ENCODE data around the gene ARHGAP36. TPM values are rescaled to one million over a fixed set of nuclear protein-coding genes. Genes with fewer than 3 reads are reported as not detected.

The ARHGAP36 gene
- total and polyA plus RNA-seq, 2 donors (not counting 3 experiments of a cell fraction or from before 2014, with no cell fraction given), result not detected

- H3K36me3 ChIP-seq (ENCODE audit: control insufficient read depth in 2 of 2, extremely low read depth in 1 of 2, insufficient read depth in 2 of 2, low read length in 2 of 2), result no peaks in the 10 kb centered on the region
- H3K9me3 ChIP-seq (replicated peaks; ENCODE audit: control insufficient read depth, insufficient read depth, low read length), result no peaks in the 10 kb centered on the region
- H3K9me1 ChIP-seq (replicated peaks; ENCODE audit: control insufficient read depth, extremely low read depth, insufficient read depth, low read length), result no peaks in the 10 kb centered on the region
- FAIRE-seq, result no peak
- dilution Hi-C loops (cut with MboI; ENCODE audit: extremely low pct_ligation_motif_present, low sequenced_read_pairs) (no loop called here), intact Hi-C loops (cut with micrococcal nuclease) (no loop called here)
- no peak overlapping the region for H3K27ac ChIP-seq (ENCODE audit: insufficient read depth, low read depth, low read length)
- H3K9ac ChIP-seq (replicated peaks; ENCODE audit: extremely low read depth, insufficient read depth, low read length), result no peak overlapping the region
- BruUV-seq (replicated peaks), result no TSS peak
- no peaks in the 10 kb centered on the region for H3K27me3 ChIP-seq (ENCODE audit: control insufficient read depth in 2 of 2, insufficient read depth in 2 of 2, low read length in 2 of 2)
- no peak overlapping the region for H2AFZ ChIP-seq (ENCODE audit: low read depth, low read length)
- TF ChIP-seq, protein P1, sequence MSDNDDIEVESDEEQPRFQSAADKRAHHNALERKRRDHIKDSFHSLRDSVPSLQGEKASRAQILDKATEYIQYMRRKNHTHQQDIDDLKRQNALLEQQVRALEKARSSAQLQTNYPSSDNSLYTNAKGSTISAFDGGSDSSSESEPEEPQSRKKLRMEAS (IDR thresholded peaks at IDR 0.05; ENCODE audit: insufficient read depth, insufficient read length), result no peak
- TF ChIP-seq GATA2 (IDR thresholded peaks at IDR 0.05; ENCODE audit: insufficient read depth, insufficient read length, low read depth, low read length), result no peak
- TF ChIP-seq, protein P2, sequence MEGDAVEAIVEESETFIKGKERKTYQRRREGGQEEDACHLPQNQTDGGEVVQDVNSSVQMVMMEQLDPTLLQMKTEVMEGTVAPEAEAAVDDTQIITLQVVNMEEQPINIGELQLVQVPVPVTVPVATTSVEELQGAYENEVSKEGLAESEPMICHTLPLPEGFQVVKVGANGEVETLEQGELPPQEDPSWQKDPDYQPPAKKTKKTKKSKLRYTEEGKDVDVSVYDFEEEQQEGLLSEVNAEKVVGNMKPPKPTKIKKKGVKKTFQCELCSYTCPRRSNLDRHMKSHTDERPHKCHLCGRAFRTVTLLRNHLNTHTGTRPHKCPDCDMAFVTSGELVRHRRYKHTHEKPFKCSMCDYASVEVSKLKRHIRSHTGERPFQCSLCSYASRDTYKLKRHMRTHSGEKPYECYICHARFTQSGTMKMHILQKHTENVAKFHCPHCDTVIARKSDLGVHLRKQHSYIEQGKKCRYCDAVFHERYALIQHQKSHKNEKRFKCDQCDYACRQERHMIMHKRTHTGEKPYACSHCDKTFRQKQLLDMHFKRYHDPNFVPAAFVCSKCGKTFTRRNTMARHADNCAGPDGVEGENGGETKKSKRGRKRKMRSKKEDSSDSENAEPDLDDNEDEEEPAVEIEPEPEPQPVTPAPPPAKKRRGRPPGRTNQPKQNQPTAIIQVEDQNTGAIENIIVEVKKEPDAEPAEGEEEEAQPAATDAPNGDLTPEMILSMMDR (IDR thresholded peaks at IDR 0.05; ENCODE audit: extremely low read depth in 1 of 2, insufficient read depth in 1 of 2, low read depth in 1 of 2, low read length in 2 of 2), result no peak
- TF ChIP-seq POLR2A (IDR thresholded peaks at IDR 0.05; ENCODE audit: low read depth, low read length), result no peak
- no peak for TF ChIP-seq POLR2AphosphoS5 (IDR thresholded peaks at IDR 0.05; ENCODE audit: insufficient read depth, low read depth, low read length)
- TF ChIP-seq MYC (IDR thresholded peaks at IDR 0.05; ENCODE audit: low read depth, low read length), result no peak
- no peak for TF ChIP-seq JUN (IDR thresholded peaks at IDR 0.05; ENCODE audit: borderline replicate concordance, insufficient read depth, insufficient read length, low read depth)
- TF ChIP-seq FOS (IDR thresholded peaks at IDR 0.05; ENCODE audit: borderline replicate concordance, insufficient read depth, low read length), result no peak
- no peak for TF ChIP-seq EZH2 (IDR thresholded peaks at IDR 0.05; ENCODE audit: borderline replicate concordance, low read depth, low read length, severe bottlenecking)
- POLR2A ChIA-PET, result no interaction called here
- H3K4me3 ChIP-seq (replicated peaks in 1 of 3; ENCODE audit: insufficient read depth in 1 of 3, low read depth in 1 of 3, low read length in 3 of 3), result no peak overlapping the region
- DNase-seq (ENCODE audit: low read depth, low spot score), result no peak
- no peaks in the 10 kb centered on the region for H3K4me1 ChIP-seq (ENCODE audit: control insufficient read depth, extremely low read depth, insufficient read depth, low read length)
- H4K20me1 ChIP-seq (replicated peaks; ENCODE audit: control insufficient read depth, extremely low read depth, insufficient read depth, low read length), result no peaks in the 10 kb centered on the region
- H3K79me2 ChIP-seq (ENCODE audit: control insufficient read depth, insufficient read depth, low read length), result no peaks in the 10 kb centered on the region
- CTCF ChIA-PET, result no interaction called here
- H3K4me2 ChIP-seq (ENCODE audit: insufficient read depth, low read length), result no peak overlapping the region
Measured at GRCh38 chrX:131010186-131010585, 48.0 kb upstream of the ARHGAP36 start.

Data from endothelial cell of umbilical vein (primary cell).